CD14-positive monocyte (primary cell): ENCODE data around the gene GPR158. TPM values are rescaled to one million over a fixed set of nuclear protein-coding genes. Genes with fewer than 3 reads are reported as not detected.

Experiments used
- DNase-seq, 3 donors: peaks; one replicate each; pipeline ENCODE4 v3.0.0-alpha.2; 2011 to 2022
- H2AFZ ChIP-seq: 2 replicates; pipeline ENCODE4 v1.6.0; 2012; ENCODE audit warnings: mild to moderate bottlenecking, low read depth, low read length, inconsistent platforms; ENCODE audit not compliant: insufficient read depth, poor library complexity, severe bottlenecking
- H3K27ac ChIP-seq, 2 donors: 1 replicate in 1 of 2; 2 replicates in 1 of 2; pipeline ENCODE4 v1.5.1; 2012 to 2013; ENCODE audit warnings: low read length in 2 of 2, control low read depth in 1 of 2, inconsistent platforms in 1 of 2, low read depth in 1 of 2, mild to moderate bottlenecking in 1 of 2
- H3K27me3 ChIP-seq, 2 donors: one replicate each; pipeline versions ENCODE4 v1.6.0 to v1.6.1; 2011 to 2013; ENCODE audit warnings: low read length in 2 of 2; ENCODE audit not compliant: control insufficient read depth in 2 of 2, insufficient read depth in 2 of 2
- H3K36me3 ChIP-seq, 2 donors: replicated peaks in 1 of 2; 1 replicate in 1 of 2; 2 replicates in 1 of 2; pipeline versions ENCODE4 v1.5.1 to v1.6.1; 2012 to 2013; ENCODE audit warnings: low read length in 2 of 2, control low read depth in 1 of 2, inconsistent platforms in 1 of 2, mild to moderate bottlenecking in 1 of 2; ENCODE audit not compliant: insufficient read depth in 2 of 2, control insufficient read depth in 1 of 2
- H3K4me1 ChIP-seq, 2 donors: 1 replicate in 1 of 2; 2 replicates in 1 of 2; pipeline versions ENCODE4 v1.5.1 to v1.6.1; 2012 to 2013; ENCODE audit warnings: low read length in 2 of 2, control low read depth in 1 of 2, inconsistent platforms in 1 of 2, mild to moderate bottlenecking in 1 of 2, moderate library complexity in 1 of 2; ENCODE audit not compliant: insufficient read depth in 2 of 2, control insufficient read depth in 1 of 2
- H3K4me2 ChIP-seq: replicated peaks from 2 replicates; pipeline ENCODE3; 2012; ENCODE audit warnings: low read length, moderate library complexity, mild to moderate bottlenecking; ENCODE audit not compliant: poor library complexity, severe bottlenecking; ENCODE audit errors: extremely low read depth
- H3K4me3 ChIP-seq, 3 experiments: fragments of 200-600 bp in 1 of 3; sonication (generic) in 1 of 3; replicated peaks in 1 of 3; 1 replicate in 2 of 3; 2 replicates in 1 of 3; pipeline ENCODE4 v1.5.1; 2011 to 2013; ENCODE audit warnings: low read length in 3 of 3, mild to moderate bottlenecking in 3 of 3, control low read depth in 2 of 3, low read depth in 2 of 3, inconsistent platforms in 1 of 3, moderate library complexity in 1 of 3
- H3K79me2 ChIP-seq: 2 replicates; pipeline ENCODE4 v1.6.0; 2012; ENCODE audit warnings: mild to moderate bottlenecking, control low read depth, inconsistent platforms, low read length, moderate library complexity; ENCODE audit not compliant: insufficient read depth
- H3K9ac ChIP-seq: 2 replicates; pipeline ENCODE4 v1.6.0; 2017; ENCODE audit warnings: low read length, mild to moderate bottlenecking; ENCODE audit not compliant: insufficient read depth, poor library complexity, severe bottlenecking
- H3K9me3 ChIP-seq, 2 donors: replicated peaks in 1 of 2; 1 replicate in 1 of 2; 2 replicates in 1 of 2; pipeline versions ENCODE4 v1.5.1 to v1.6.1; 2012 to 2013; ENCODE audit warnings: low read length in 2 of 2, control low read depth in 1 of 2; ENCODE audit not compliant: control insufficient read depth in 1 of 2, insufficient read depth in 1 of 2
- H4K20me1 ChIP-seq: 2 replicates; pipeline ENCODE4 v1.6.0; 2012; ENCODE audit warnings: mild to moderate bottlenecking, low read length, control low read depth, moderate library complexity; ENCODE audit not compliant: insufficient read depth
- H3K27ac Mint-ChIP-seq, 7 donors: one replicate each; pipeline ENCODE4 v1.8.0; 2020; ENCODE audit warnings: mild to moderate bottlenecking in 7 of 7, mixed read lengths in 7 of 7, moderate library complexity in 6 of 7, inconsistent platforms in 2 of 7
- H3K27me3 Mint-ChIP-seq, 3 donors: one replicate each; pipeline ENCODE4 v1.8.0; 2021 to 2022; ENCODE audit warnings: low read depth in 3 of 3, mild to moderate bottlenecking in 3 of 3, mixed read lengths in 3 of 3, moderate library complexity in 3 of 3, inconsistent platforms in 1 of 3
- H3K36me3 Mint-ChIP-seq, 2 donors: one replicate each; pipeline ENCODE4 v1.8.0; 2020; ENCODE audit warnings: mixed read lengths in 2 of 2, inconsistent platforms in 1 of 2, mild to moderate bottlenecking in 1 of 2
- H3K4me1 Mint-ChIP-seq: one replicate; pipeline ENCODE4 v1.8.0; 2020; ENCODE audit warnings: mild to moderate bottlenecking, mixed read lengths
- H3K4me3 Mint-ChIP-seq, 2 donors: one replicate each; pipeline ENCODE4 v1.8.0; 2020; ENCODE audit warnings: mild to moderate bottlenecking in 2 of 2, mixed read lengths in 2 of 2, moderate library complexity in 1 of 2
- H3K9me3 Mint-ChIP-seq, 7 donors: one replicate each; pipeline ENCODE4 v1.8.0; 2020 to 2022; ENCODE audit warnings: mixed read lengths in 7 of 7, mild to moderate bottlenecking in 6 of 7, moderate library complexity in 6 of 7, inconsistent platforms in 2 of 7
- WGBS: methylation state at CpG from one replicate; pipeline ENCODE4 v1.1.5; 2013; ENCODE audit warnings: missing lambda C conversion rate; ENCODE audit not compliant: insufficient coverage; 5-methylcytosine and 5-hydroxymethylcytosine counted together
- intact Hi-C, 2 donors: fragments of 100-400 bp; cut with micrococcal nuclease; formaldehyde crosslinking; loops; one replicate each; pipeline versions ENCODE4 v1.15.0 to v1.15.1; 2023
- polyA plus RNA-seq, 3 donors: library from polyadenylated mRNA; depleted of rRNA in 1 of 3; unstranded in 2 of 3; stranded (reverse) in 1 of 3; fragments of 300-500 nt in 2 of 3; fragments of >200 nt in 1 of 3; fragmentation: Illumina TruSeq in 2 of 3; gene quantifications; 1 replicate in 2 of 3; 2 replicates in 1 of 3; pipeline ENCODE4 v1.2.3, GENCODE V29; 2012 to 2021
- TF ChIP-seq, protein P1 (sequence below): fragments of 200-600 bp; IDR thresholded peaks from one replicate; pipeline ENCODE4 v1.8.0; 2022; ENCODE audit warnings: antibody characterized with exemption, mild to moderate bottlenecking

GPR158 gene
- polyA plus RNA-seq, 3 donors: not detected

DNA sequence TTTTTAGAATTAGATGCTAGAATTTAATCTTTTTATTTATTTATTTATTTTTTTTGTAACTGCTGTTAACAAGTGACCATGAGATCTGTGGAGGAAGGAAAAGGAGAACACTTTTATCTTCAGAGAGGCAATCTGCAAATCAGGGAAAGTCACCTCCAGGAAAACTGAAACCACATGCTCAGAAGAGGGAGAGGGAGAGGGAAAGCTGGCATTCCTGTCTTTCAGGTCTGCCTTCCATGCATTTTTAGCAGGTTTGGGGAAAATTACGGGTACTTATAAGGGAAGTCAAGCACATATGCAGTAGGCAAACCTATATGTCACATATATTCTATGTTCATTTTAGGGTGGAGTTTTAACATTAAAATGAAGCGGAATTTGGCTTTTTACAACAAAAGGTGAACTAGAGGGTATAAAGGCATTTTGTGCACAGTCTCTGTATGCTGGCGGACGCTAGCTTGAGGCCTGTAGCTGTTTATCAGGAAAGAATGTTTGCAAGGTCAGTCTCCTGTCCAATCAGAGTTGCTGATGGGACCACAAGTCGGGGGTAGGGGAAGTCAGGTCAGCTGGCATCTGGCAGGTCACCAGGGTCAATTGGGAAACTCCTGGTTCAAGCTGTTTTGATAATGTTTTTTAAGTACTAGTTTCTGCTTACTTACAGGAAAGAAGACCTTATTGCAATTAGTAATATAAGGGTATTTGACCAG lies 333.5 kb downstream of the GPR158 start:
- Histone ChIP-seq H3K9ac (no peak overlapping the region), H3K4me2 (no peak overlapping the region), H2AFZ (no peak overlapping the region), H3K27me3 (no peaks in the 10 kb centered on the region), H3K4me1 (no peaks in the 10 kb centered on the region), H3K36me3 (no peaks in the 10 kb centered on the region), H3K9me3 (no peaks in the 10 kb centered on the region), H3K4me3 (no peak overlapping the region), H3K79me2 (no peaks in the 10 kb centered on the region), H3K27ac (no peak overlapping the region), H4K20me1 (no peaks in the 10 kb centered on the region)
- Mint-ChIP-seq H3K4me1 (no peaks in the 10 kb centered on the region), H3K36me3 (no peaks in the 10 kb centered on the region), H3K9me3 (peaks cover 0 to 10% (median 4%) of the 10 kb centered on the region in 7 donors), H3K27ac (no peak overlapping the region), H3K27me3 (no peaks in the 10 kb centered on the region), H3K4me3 (no peak overlapping the region)
- DNase-seq: no peak
- TF ChIP-seq, protein P1, sequence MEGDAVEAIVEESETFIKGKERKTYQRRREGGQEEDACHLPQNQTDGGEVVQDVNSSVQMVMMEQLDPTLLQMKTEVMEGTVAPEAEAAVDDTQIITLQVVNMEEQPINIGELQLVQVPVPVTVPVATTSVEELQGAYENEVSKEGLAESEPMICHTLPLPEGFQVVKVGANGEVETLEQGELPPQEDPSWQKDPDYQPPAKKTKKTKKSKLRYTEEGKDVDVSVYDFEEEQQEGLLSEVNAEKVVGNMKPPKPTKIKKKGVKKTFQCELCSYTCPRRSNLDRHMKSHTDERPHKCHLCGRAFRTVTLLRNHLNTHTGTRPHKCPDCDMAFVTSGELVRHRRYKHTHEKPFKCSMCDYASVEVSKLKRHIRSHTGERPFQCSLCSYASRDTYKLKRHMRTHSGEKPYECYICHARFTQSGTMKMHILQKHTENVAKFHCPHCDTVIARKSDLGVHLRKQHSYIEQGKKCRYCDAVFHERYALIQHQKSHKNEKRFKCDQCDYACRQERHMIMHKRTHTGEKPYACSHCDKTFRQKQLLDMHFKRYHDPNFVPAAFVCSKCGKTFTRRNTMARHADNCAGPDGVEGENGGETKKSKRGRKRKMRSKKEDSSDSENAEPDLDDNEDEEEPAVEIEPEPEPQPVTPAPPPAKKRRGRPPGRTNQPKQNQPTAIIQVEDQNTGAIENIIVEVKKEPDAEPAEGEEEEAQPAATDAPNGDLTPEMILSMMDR: no peak
- WGBS: 58% methylated on average over 3 of the region's 5 CpGs
- intact Hi-C loops: no loop called here

DNA sequence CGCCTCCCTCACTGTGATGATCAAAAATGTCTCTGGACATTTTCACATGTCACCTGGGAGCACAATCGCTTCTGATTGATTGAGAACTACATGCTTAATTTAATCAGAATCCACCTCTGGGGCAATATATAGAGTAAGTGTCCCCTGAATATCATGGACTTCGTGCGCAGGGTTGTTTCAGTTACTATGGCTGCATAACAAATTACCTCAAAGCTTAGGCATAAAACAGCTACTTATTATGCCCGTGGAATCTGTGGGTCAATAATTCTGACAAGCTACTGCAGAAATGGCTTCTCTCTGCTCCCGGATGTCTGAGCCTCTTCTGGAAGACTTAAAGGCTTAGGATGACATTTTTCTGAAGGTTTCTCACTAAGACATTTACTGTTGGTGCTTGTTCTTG lies 334.4 kb downstream of the GPR158 start:
- Mint-ChIP-seq H3K27me3 (no peaks in the 10 kb centered on the region), H3K4me1 (no peaks in the 10 kb centered on the region), H3K36me3 (no peaks in the 10 kb centered on the region), H3K4me3 (no peak overlapping the region), H3K9me3 (peaks cover 0 to 8% (median 3%) of the 10 kb centered on the region in 7 donors), H3K27ac (no peak overlapping the region)
- Histone ChIP-seq H3K36me3 (no peaks in the 10 kb centered on the region), H4K20me1 (no peaks in the 10 kb centered on the region), H3K4me3 (no peak overlapping the region), H3K9me3 (no peaks in the 10 kb centered on the region), H3K4me1 (no peaks in the 10 kb centered on the region), H3K27me3 (no peaks in the 10 kb centered on the region), H3K9ac (no peak overlapping the region), H3K79me2 (no peaks in the 10 kb centered on the region), H2AFZ (no peak overlapping the region), H3K4me2 (no peak overlapping the region), H3K27ac (no peak overlapping the region)
- intact Hi-C loops: no loop called here
- 100% methylated on average over 1 of the region's 6 CpGs for WGBS
- no peak for DNase-seq
- TF ChIP-seq, protein P1: no peak
